Epithelial cell of proximal tubule (primary cell): ENCODE data around the gene EYA3. TPM values are rescaled to one million over a fixed set of nuclear protein-coding genes. Genes with fewer than 3 reads are reported as not detected.

ENCODE experiments used
- DNase-seq: peaks from one replicate; pipeline ENCODE4 v3.0.0-alpha.2; 2011; ENCODE audit warnings: low read depth
- H3K4me3 ChIP-seq: 2 replicates; pipeline ENCODE4 v1.5.1; 2011; ENCODE audit warnings: low read depth, mild to moderate bottlenecking, low read length
- CTCF ChIP-seq: conservative IDR thresholded peaks from 2 replicates; pipeline ENCODE4 v1.5.1; 2012; ENCODE audit warnings: low read depth, mild to moderate bottlenecking, low read length
- total RNA-seq: library from RNA; depleted of rRNA; stranded (reverse); fragments of >200 nt; gene quantifications from 2 replicates; pipeline ENCODE4 v1.2.3, GENCODE V29; 2015

The EYA3 gene
- total RNA-seq, 1 donor from 2014 or later = 22.2 TPM

GRCh38 chr1:28123461-28123961 lies 35.1 kb upstream of the EYA3 start:
- peak; percentile 70 for DNase-seq
- TF ChIP-seq CTCF = no peak

GRCh38 chr1:28122183-28122582 lies 33.8 kb upstream of the EYA3 start:
- H3K4me3 ChIP-seq = no peak overlapping the region
- no peak for DNase-seq
- no peak for TF ChIP-seq CTCF

More at GRCh38 chr1:28123461-28123961, 35.1 kb upstream of the EYA3 start:
- H3K4me3 ChIP-seq = no peak overlapping the region

GRCh38 chr1:28119556-28119955 lies 31.1 kb upstream of the EYA3 start:
- DNase-seq = no peak
- TF ChIP-seq CTCF = no peak

GRCh38 chr1:28118640-28119307 lies 30.4 kb upstream of the EYA3 start:
- no peak overlapping the region for H3K4me3 ChIP-seq
- no peak for TF ChIP-seq CTCF
- no peak for DNase-seq

More at GRCh38 chr1:28119556-28119955, 31.1 kb upstream of the EYA3 start:
- no peak overlapping the region for H3K4me3 ChIP-seq

GRCh38 chr1:28115267-28115666 lies 26.9 kb upstream of the EYA3 start:
- no peak for DNase-seq
- no peak overlapping the region for H3K4me3 ChIP-seq
- no peak for TF ChIP-seq CTCF

GRCh38 chr1:28114844-28115243 lies 26.4 kb upstream of the EYA3 start:
- no peak for TF ChIP-seq CTCF
- no peak for DNase-seq

GRCh38 chr1:28113242-28113572 lies 24.8 kb upstream of the EYA3 start:
- peak; percentile 49 for TF ChIP-seq CTCF
- DNase-seq = no peak
- H3K4me3 ChIP-seq = no peak overlapping the region

More at GRCh38 chr1:28114844-28115243, 26.4 kb upstream of the EYA3 start:
- H3K4me3 ChIP-seq = no peak overlapping the region
